ENCODE measurements around the gene ERBB2. TPM values are rescaled to one million over a fixed set of nuclear protein-coding genes. Genes with fewer than 3 reads are reported as not detected.

Gene ERBB2
- total RNA-seq, result 13.1 TPM

GRCh38 chr17:39699818-39700147 lies at the start of gene ERBB2:
TSS of gene ERBB2 (plus strand) at chr17:39700064. CDS start at chr17:39700239, 175 bp downstream.

GRCh38 chr17:39664581-39665561 lies 35.0 kb upstream of the ERBB2 start, which contains the start of gene TCAP:
TSS of gene TCAP (plus strand) at chr17:39665349. CDS start at chr17:39665360, 11 bp downstream.

GRCh38 chr17:39667945-39668924 lies 31.6 kb upstream of the ERBB2 start, which contains the start of gene PNMT:
TSS of gene PNMT (plus strand) at chr17:39668453. CDS start at chr17:39668476, 23 bp downstream.

GRCh38 chr17:39687546-39688474 lies 12.1 kb upstream of the ERBB2 start, which contains the start of gene PGAP3:
TSS of gene PGAP3 (minus strand) at chr17:39688057. CDS start at chr17:39688014, 43 bp downstream.

GRCh38 chr17:39730095-39730921 lies 30.4 kb downstream of the ERBB2 start, which contains the start of gene MIEN1:
TSS of gene MIEN1 (minus strand) at chr17:39730532. CDS start at chr17:39730495, 37 bp downstream.

GRCh38 chr17:39737760-39738567 lies 38.1 kb downstream of the ERBB2 start, which contains the start of gene GRB7:
TSS of gene GRB7 (plus strand) at chr17:39737938. CDS start at chr17:39742302, 4,364 bp downstream.

Small RNA genes lying within 50 kb of the gene (small RNA-seq; reads per million reads assigned to genes)
- gene MIR4728 (ENCODE audit: low replicate concordance), result not detected

Other genes with a start within 250 kb of the ERBB2 start
- 41.0 TPM for gene MED1, start 248.8 kb upstream of the ERBB2 start, total RNA-seq
- 54.1 TPM for gene CDK12, start 238.6 kb upstream of the ERBB2 start, total RNA-seq
- gene NEUROD2, start 92.1 kb upstream of the ERBB2 start, total RNA-seq, result 116 TPM
- gene PPP1R1B, start 73.1 kb upstream of the ERBB2 start, total RNA-seq, result 16.3 TPM
- gene STARD3, start 62.9 kb upstream of the ERBB2 start, total RNA-seq, result 33.5 TPM
- gene TCAP, start 34.7 kb upstream of the ERBB2 start, total RNA-seq, result 2.5 TPM
- gene PNMT, start 31.6 kb upstream of the ERBB2 start, total RNA-seq, result 4.1 TPM
- gene PGAP3, start 12.0 kb upstream of the ERBB2 start, total RNA-seq, result 15.7 TPM
- gene MIEN1, start 30.5 kb downstream of the ERBB2 start, total RNA-seq, result 9.4 TPM
- gene GRB7, start 37.9 kb downstream of the ERBB2 start, total RNA-seq, result not detected
- gene IKZF3, start 164.2 kb downstream of the ERBB2 start, total RNA-seq, result under 0.01 TPM
- gene ZPBP2, start 168.1 kb downstream of the ERBB2 start, total RNA-seq, result not detected
- 27.2 TPM for gene GSDMB, start 218.6 kb downstream of the ERBB2 start, total RNA-seq
- gene ORMDL3, start 227.5 kb downstream of the ERBB2 start, total RNA-seq, result 62.6 TPM
- gene LRRC3C, start 227.7 kb downstream of the ERBB2 start, total RNA-seq, result not detected